Osteocyte (in vitro differentiated cells): Measurements from ENCODE around the gene HIC1. TPM values are rescaled to one million over a fixed set of nuclear protein-coding genes. Genes with fewer than 3 reads are reported as not detected.

Experiments
- DNase-seq: peaks from one replicate; pipeline ENCODE4 v3.0.0; 2021; ENCODE audit warnings: mixed read lengths; ENCODE audit not compliant: unreplicated experiment; ENCODE audit errors: extremely low spot score
- H3K27ac Mint-ChIP-seq: one replicate; pipeline ENCODE4 v1.8.0; 2021; ENCODE audit warnings: mild to moderate bottlenecking, mixed read lengths; ENCODE audit not compliant: unreplicated experiment
- H3K27me3 Mint-ChIP-seq: one replicate; pipeline ENCODE4 v1.8.0; 2021; ENCODE audit warnings: mixed read lengths; ENCODE audit not compliant: unreplicated experiment
- H3K36me3 Mint-ChIP-seq: one replicate; pipeline ENCODE4 v1.8.0; 2021; ENCODE audit warnings: mixed read lengths; ENCODE audit not compliant: unreplicated experiment
- H3K4me1 Mint-ChIP-seq: one replicate; pipeline ENCODE4 v1.8.0; 2021; ENCODE audit warnings: mixed read lengths; ENCODE audit not compliant: unreplicated experiment
- H3K4me3 Mint-ChIP-seq: one replicate; pipeline ENCODE4 v1.8.0; 2021; ENCODE audit warnings: mild to moderate bottlenecking, moderate library complexity, mixed read lengths; ENCODE audit not compliant: unreplicated experiment
- H3K9me3 Mint-ChIP-seq: one replicate; pipeline ENCODE4 v1.8.0; 2021; ENCODE audit warnings: mixed read lengths; ENCODE audit not compliant: unreplicated experiment
- CTCF ChIP-seq: fragments of 200-600 bp; sonication (generic); IDR thresholded peaks from 2 replicates; pipeline ENCODE4 v1.5.0; 2021; ENCODE audit warnings: antibody characterized with exemption, mild to moderate bottlenecking, moderate library complexity
- microRNA-seq: library from miRNA; unstranded; fragments of <30 nt; microRNA quantifications from one replicate; pipeline ENCODE4 v1.1.0, GENCODE V29; 2020; ENCODE audit not compliant: unreplicated experiment
- total RNA-seq: library from RNA; stranded (reverse); gene quantifications from 2 replicates; pipeline ENCODE4 v1.2.1, GENCODE V29; 2021

Gene HIC1
- total RNA-seq, 1 donor from 2014 or later = 3.3 TPM

- Mint-ChIP-seq H3K9me3 (no peaks in the 10 kb centered on the region), H3K27ac (no peak overlapping the region), H3K4me3 (no peak overlapping the region), H3K4me1 (peaks cover 13% of the 10 kb centered on the region), H3K27me3 (no peaks in the 10 kb centered on the region), H3K36me3 (no peaks in the 10 kb centered on the region)
- TF ChIP-seq CTCF = no peak
- no peak for DNase-seq
These were observed 55.5 kb downstream of the HIC1 start for GRCh38 chr17:2110436-2110835.

GRCh38 chr17:2111691-2112090, 56.8 kb downstream of the HIC1 start:
- Mint-ChIP-seq H3K4me3 (no peak overlapping the region), H3K27ac (no peak overlapping the region), H3K9me3 (no peaks in the 10 kb centered on the region), H3K27me3 (no peaks in the 10 kb centered on the region), H3K4me1 (peaks cover 8% of the 10 kb centered on the region), H3K36me3 (no peaks in the 10 kb centered on the region)
- DNase-seq = no peak
- no peak for TF ChIP-seq CTCF

Small RNAs within 50 kb of the gene (microRNA-seq; reads per million reads assigned to microRNA genes)
- gene MIR132 (289 reads per million, percentile 67 among the genes with 10 or more reads in this experiment), gene MIR212 (13.7 reads per million, percentile 22 among the genes with 10 or more reads in this experiment)

Other genes with a start within 250 kb of the HIC1 start
- 11.2 and 14.4 TPM in 2 replicates for gene SMYD4, start 225.2 kb upstream of the HIC1 start, total RNA-seq
- gene RPA1, start 225.1 kb upstream of the HIC1 start, total RNA-seq = 75.3 and 84.8 TPM in 2 replicates
- 3.7 and 3.8 TPM in 2 replicates for gene RTN4RL1, start 29.8 kb upstream of the HIC1 start, total RNA-seq
- gene DPH1, start 24.9 kb upstream of the HIC1 start, total RNA-seq = 57.3 and 59.0 TPM in 2 replicates
- 33.2 and 35.9 TPM in 2 replicates for gene OVCA2, start 13.1 kb upstream of the HIC1 start, total RNA-seq
- gene SMG6, start 248.7 kb downstream of the HIC1 start, total RNA-seq = 36.7 and 38.4 TPM in 2 replicates
- 16.3 and 18.9 TPM in 2 replicates for gene SRR, start 248.8 kb downstream of the HIC1 start, total RNA-seq